ENCODE measurements around the gene CORO1C. TPM values are rescaled to one million over a fixed set of nuclear protein-coding genes. Genes with fewer than 3 reads are reported as not detected.

CORO1C gene
- total and polyA plus RNA-seq, 2 donors (not counting 3 experiments of a cell fraction or from before 2014, with no cell fraction given) = 150 to 240 TPM

GRCh38 chr12:108779998-108780688 is 48.8 kb upstream of the CORO1C start:
- Histone ChIP-seq H2AFZ (ENCODE audit: low read depth, low read length) (no peak overlapping the region), H3K36me3 (ENCODE audit: control insufficient read depth in 2 of 2, extremely low read depth in 1 of 2, insufficient read depth in 2 of 2, low read length in 2 of 2) (peaks cover 4 to 11% of the 10 kb centered on the region in 2 experiments), H3K4me1 (ENCODE audit: control insufficient read depth, extremely low read depth, insufficient read depth, low read length) (no peaks in the 10 kb centered on the region), H3K4me3 (replicated peaks in 1 of 3; ENCODE audit: insufficient read depth in 1 of 3, low read depth in 1 of 3, low read length in 3 of 3) (no peak overlapping the region), H3K27me3 (ENCODE audit: control insufficient read depth in 2 of 2, insufficient read depth in 2 of 2, low read length in 2 of 2) (no peaks in the 10 kb centered on the region), H3K9me3 (replicated peaks; ENCODE audit: control insufficient read depth, insufficient read depth, low read length) (no peaks in the 10 kb centered on the region), H3K9me1 (replicated peaks; ENCODE audit: control insufficient read depth, extremely low read depth, insufficient read depth, low read length) (no peaks in the 10 kb centered on the region), H3K4me2 (ENCODE audit: insufficient read depth, low read length) (no peak overlapping the region), H3K9ac (replicated peaks; ENCODE audit: extremely low read depth, insufficient read depth, low read length) (no peak overlapping the region), H4K20me1 (replicated peaks; ENCODE audit: control insufficient read depth, extremely low read depth, insufficient read depth, low read length) (peaks cover 3% of the 10 kb centered on the region), H3K79me2 (ENCODE audit: control insufficient read depth, insufficient read depth, low read length) (no peaks in the 10 kb centered on the region), H3K27ac (ENCODE audit: insufficient read depth, low read depth, low read length) (no peak overlapping the region)
- intact Hi-C loops (cut with micrococcal nuclease) (no loop called here), dilution Hi-C loops (cut with MboI; ENCODE audit: extremely low pct_ligation_motif_present, low sequenced_read_pairs) (no loop called here)
- CTCF ChIA-PET = interaction anchor here (0.9 to 1.4 kb wide), 2 partner anchors 8 to 16 kb away, joined by 3 to 4 read pairs; no protein-coding TSS in a partner anchor
- no TSS peak for BruUV-seq (replicated peaks)
- no peak for FAIRE-seq
- no peak for TF ChIP-seq JUN (IDR thresholded peaks at IDR 0.05; ENCODE audit: borderline replicate concordance, insufficient read depth, insufficient read length, low read depth)
- TF ChIP-seq POLR2AphosphoS5 (IDR thresholded peaks at IDR 0.05; ENCODE audit: insufficient read depth, low read depth, low read length) = no peak
- no peak for TF ChIP-seq MAX (IDR thresholded peaks at IDR 0.05; ENCODE audit: insufficient read depth, insufficient read length)
- TF ChIP-seq GATA2 (IDR thresholded peaks at IDR 0.05; ENCODE audit: insufficient read depth, insufficient read length, low read depth, low read length) = no peak
- no peak for TF ChIP-seq POLR2A (IDR thresholded peaks at IDR 0.05; ENCODE audit: low read depth, low read length)
- TF ChIP-seq FOS (IDR thresholded peaks at IDR 0.05; ENCODE audit: borderline replicate concordance, insufficient read depth, low read length) = no peak
- no peak for TF ChIP-seq MYC (IDR thresholded peaks at IDR 0.05; ENCODE audit: low read depth, low read length)
- no peak for TF ChIP-seq CTCF (IDR thresholded peaks at IDR 0.05; ENCODE audit: extremely low read depth in 1 of 2, insufficient read depth in 1 of 2, low read depth in 1 of 2, low read length in 2 of 2)
- POLR2A ChIA-PET = no interaction called here
- DNase-seq (ENCODE audit: low read depth, low spot score) = no peak

Measured in endothelial cell of umbilical vein (primary cell).